ENCODE measurements around the gene XAGE1B.
"Not testable (repeated sequence)": the region's sequence is repeated elsewhere in the genome, so short reads cannot be mapped to it uniquely, and the experiment has no call there.

Gene XAGE1B

DNA sequence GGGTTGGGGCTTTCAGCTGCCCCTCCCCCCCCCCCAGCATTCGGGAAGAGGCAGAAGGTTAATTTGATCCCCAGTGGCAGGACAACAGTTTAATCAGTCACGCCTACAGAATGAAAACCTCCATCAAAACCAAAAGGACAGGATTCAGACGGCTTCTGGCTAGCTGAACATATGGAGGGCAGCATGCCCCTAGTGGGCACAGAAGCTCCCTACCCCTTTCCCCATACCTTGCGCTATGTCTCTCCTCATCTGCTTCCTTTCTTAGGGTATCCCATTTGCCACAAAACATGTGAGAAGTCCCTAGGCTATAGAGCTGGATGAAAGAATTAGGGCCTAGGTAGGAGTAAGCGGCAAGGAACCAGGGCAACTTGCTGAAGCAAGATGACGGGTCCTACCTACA lies 15.5 kb downstream of the XAGE1B start:
- not testable (repeated sequence) for H3K4me3 Mint-ChIP-seq; H3K27ac Mint-ChIP-seq; DNase-seq; H3K27me3 Mint-ChIP-seq; ATAC-seq (replicated peaks); H3K9me3 Mint-ChIP-seq; H3K36me3 Mint-ChIP-seq; H3K4me1 Mint-ChIP-seq

- H3K4me3 Mint-ChIP-seq; H3K27me3 Mint-ChIP-seq; H3K27ac Mint-ChIP-seq; H3K36me3 Mint-ChIP-seq; DNase-seq; H3K4me1 Mint-ChIP-seq; H3K9me3 Mint-ChIP-seq; ATAC-seq (replicated peaks): not testable (repeated sequence)
Measured at GRCh38 chrX:52496419-52496772, 20.5 kb downstream of the XAGE1B start.

GRCh38 chrX:52495545-52496418 lies 21.1 kb downstream of the XAGE1B start, which contains the start of gene XAGE1A:
TSS of gene XAGE1A (plus strand) at chrX:52495808. CDS start at chrX:52497362, 1,554 bp downstream.
- not testable (repeated sequence) for H3K9me3 Mint-ChIP-seq; DNase-seq; H3K27me3 Mint-ChIP-seq; H3K4me3 Mint-ChIP-seq; ATAC-seq (replicated peaks); H3K4me1 Mint-ChIP-seq; H3K27ac Mint-ChIP-seq; H3K36me3 Mint-ChIP-seq

- not testable (repeated sequence) for H3K9me3 Mint-ChIP-seq; H3K4me3 Mint-ChIP-seq; H3K4me1 Mint-ChIP-seq; ATAC-seq (replicated peaks); H3K36me3 Mint-ChIP-seq; H3K27ac Mint-ChIP-seq; DNase-seq
- H3K27me3 Mint-ChIP-seq = peaks cover 4 to 18% of the 10 kb centered on the region in 2 donors
Measured at GRCh38 chrX:52471301-52471700, 45.6 kb downstream of the XAGE1B start.

Measured in stimulated activated naive B cell treated with anti-CD40 and anti-IgM and Interleukin-4, amounts not matched to agents 10 μg/mL and 1 μg/mL and 100 μg/mL, for 72 hours (primary cell).